Measurements from ENCODE around the gene ODC1. TPM values are rescaled to one million over a fixed set of nuclear protein-coding genes. Genes with fewer than 3 reads are reported as not detected.

ODC1 gene
- polyA plus RNA-seq, 1 of the 3 experiments (the other 2 are of a cell fraction), result 253 TPM

- no peak for TF ChIP-seq YY1 (IDR thresholded peaks at IDR 0.05; ENCODE audit: low read depth)
Observed at GRCh38 chr2:10447895-10448575, at the start of gene ODC1 (continued).

- no peaks in the 10 kb centered on the region for H3F3A ChIP-seq (replicated peaks; ENCODE audit: insufficient read depth)
- no peaks in the 10 kb centered on the region for H3K79me2 ChIP-seq (ENCODE audit: insufficient read depth)
- H3K4me2 ChIP-seq, result peak overlapping the region; percentile 30; the same call in 1 of the 2 replicates
- no peaks in the 10 kb centered on the region for H3K36me3 ChIP-seq (replicated peaks in 1 of 2; ENCODE audit: control insufficient read depth in 1 of 2, insufficient read depth in 2 of 2, low read length in 1 of 2)
- peaks cover 0 to 3% of the 10 kb centered on the region in 2 experiments; a peak in 2 of 4 replicates for H3K4me1 ChIP-seq (ENCODE audit: control insufficient read depth in 1 of 2, insufficient read depth in 2 of 2, low read depth in 1 of 2, low read length in 1 of 2)
- TF ChIP-seq CTCF (IDR thresholded peaks at IDR 0.05) (no peak), RCOR1 (IDR thresholded peaks at IDR 0.05; ENCODE audit: low read length) (no peak), TCF12 (IDR thresholded peaks at IDR 0.05) (peak; percentile 51; the same call in 1 of the 2 replicates), PBX3 (IDR thresholded peaks at IDR 0.05) (peak; percentile 61), RAD21 (IDR thresholded peaks at IDR 0.05; ENCODE audit: low read length) (no peak), SIN3A (IDR thresholded peaks at IDR 0.05; ENCODE audit: borderline replicate concordance, low read depth, low read length) (peak; percentile 62; the same call in 1 of the 2 replicates), SMC3 (IDR thresholded peaks at IDR 0.05; ENCODE audit: low read depth, low read length) (no peak), FOSL2 (IDR thresholded peaks at IDR 0.05; ENCODE audit: borderline replicate concordance, low read depth) (peak; percentile 67), EP300 (IDR thresholded peaks at IDR 0.05; ENCODE audit: borderline replicate concordance in 1 of 2, low read depth in 1 of 2, low read length in 1 of 2) (no peak)
- peak; percentile 63 for DNase-seq
- no peak overlapping the region; the same call in 1 of the 2 replicates for H2AFZ ChIP-seq (ENCODE audit: low read depth)
- H4K20me1 ChIP-seq (ENCODE audit: insufficient read depth), result no peaks in the 10 kb centered on the region
- no peak overlapping the region for H3K4me3 ChIP-seq (ENCODE audit: low read depth in 2 of 2, low read length in 1 of 2)
- CTCF ChIA-PET, result interaction anchor here (1.2 to 1.8 kb wide), 2 partner anchors 10 to 16 kb away, joined by 3 to 5 read pairs; no protein-coding TSS in a partner anchor
- 29% methylated on average over 16 of the region's 24 CpGs for WGBS (ENCODE audit: low lambda C conversion rate)
- H3K27me3 ChIP-seq (ENCODE audit: insufficient read depth), result 0 out of 2 replicates have a peak, but pooled peaks cover 2% of the 10 kb centered on the region
- H3K27ac ChIP-seq (ENCODE audit: low read depth in 2 of 2, low read length in 1 of 2), result no peak overlapping the region
- H3K9me3 ChIP-seq, result no peaks in the 10 kb centered on the region
- POLR2A ChIA-PET, result interaction anchor here (0.9 kb wide), 1 partner anchor 49 kb away, joined by 4 read pairs; the partner anchor contains the start of gene ODC1
- no peaks in the 10 kb centered on the region for H3K9me2 ChIP-seq
- H3K9ac ChIP-seq, result no peak overlapping the region
Observed at GRCh38 chr2:10497797-10498251, 49.7 kb upstream of the ODC1 start.

- peaks cover 8% of the 10 kb centered on the region; the same call in 1 of the 2 replicates for H3K9me3 ChIP-seq
- DNase-seq, result no peak
- H2AFZ ChIP-seq (ENCODE audit: low read depth), result no peak overlapping the region
- no peak for TF ChIP-seq FOXJ3 (CRISPR knock-in tag; IDR thresholded peaks at IDR 0.05)
- TF ChIP-seq USF2 (IDR thresholded peaks at IDR 0.05; ENCODE audit: borderline replicate concordance, low read depth, low read length), result no peak
- no peak for TF ChIP-seq FOXM1 (IDR thresholded peaks at IDR 0.05; ENCODE audit: low read depth)
- no peak for TF ChIP-seq TCF12 (IDR thresholded peaks at IDR 0.05)
- no peak for TF ChIP-seq RFX5 (IDR thresholded peaks at IDR 0.05; ENCODE audit: low read length)
- no peak for TF ChIP-seq FOSL2 (IDR thresholded peaks at IDR 0.05; ENCODE audit: borderline replicate concordance, low read depth)
- TF ChIP-seq JUND (IDR thresholded peaks at IDR 0.05), result no peak
- no peak for TF ChIP-seq RXRA (IDR thresholded peaks at IDR 0.05; ENCODE audit: borderline replicate concordance, low read depth)
- TF ChIP-seq SMC3 (IDR thresholded peaks at IDR 0.05; ENCODE audit: low read depth, low read length), result no peak
- no peak for TF ChIP-seq ZBTB33 (IDR thresholded peaks at IDR 0.05; ENCODE audit: borderline replicate concordance, low read depth)
- no peak for TF ChIP-seq RCOR1 (IDR thresholded peaks at IDR 0.05; ENCODE audit: low read length)
- no peak for TF ChIP-seq MEF2A (IDR thresholded peaks at IDR 0.05; ENCODE audit: borderline replicate concordance, low read depth)
- no peak for TF ChIP-seq TEAD4 (IDR thresholded peaks at IDR 0.05; ENCODE audit: borderline replicate concordance, insufficient read depth)
- no peak for TF ChIP-seq YY1 (IDR thresholded peaks at IDR 0.05; ENCODE audit: low read depth)
Observed at GRCh38 chr2:10495988-10496313, 47.8 kb upstream of the ODC1 start.

More at GRCh38 chr2:10495988-10496313, 47.8 kb upstream of the ODC1 start:
- H3K9me2 ChIP-seq, result no peaks in the 10 kb centered on the region
- H3K4me1 ChIP-seq (ENCODE audit: control insufficient read depth in 1 of 2, insufficient read depth in 2 of 2, low read depth in 1 of 2, low read length in 1 of 2), result peaks cover 0 to 3% of the 10 kb centered on the region in 2 experiments; a peak in 2 of 4 replicates
- POLR2A ChIA-PET, result no interaction called here
- H3K27ac ChIP-seq (ENCODE audit: low read depth in 2 of 2, low read length in 1 of 2), result no peak overlapping the region
- no peaks in the 10 kb centered on the region for H3F3A ChIP-seq (replicated peaks; ENCODE audit: insufficient read depth)
- 69% methylated on average over 7 of the region's 7 CpGs for WGBS (ENCODE audit: low lambda C conversion rate)
- H3K4me3 ChIP-seq (ENCODE audit: low read depth in 2 of 2, low read length in 1 of 2), result no peak overlapping the region
- no peaks in the 10 kb centered on the region for H3K36me3 ChIP-seq (replicated peaks in 1 of 2; ENCODE audit: control insufficient read depth in 1 of 2, insufficient read depth in 2 of 2, low read length in 1 of 2)
- H3K4me2 ChIP-seq, result no peak overlapping the region
- H4K20me1 ChIP-seq (ENCODE audit: insufficient read depth), result no peaks in the 10 kb centered on the region
- CTCF ChIA-PET, result interaction anchor here (1.2 kb wide), 1 partner anchor 11 kb away, joined by 3 read pairs; no protein-coding TSS in a partner anchor
- no peaks in the 10 kb centered on the region for H3K79me2 ChIP-seq (ENCODE audit: insufficient read depth)
- H3K9ac ChIP-seq, result no peak overlapping the region
- no peaks in the 10 kb centered on the region for H3K27me3 ChIP-seq (ENCODE audit: insufficient read depth)
